ENCODE measurements around the gene CFB.
A peak's percentile ranks its signal among the peaks of the same experiment; 100 is the strongest.

Gene CFB

GRCh38 chr6:31948753-31949413 lies 3.0 kb downstream of the CFB start:
- DNase-seq (ENCODE audit: low spot score): no peak

GRCh38 chr6:31949926-31950548 lies 4.1 kb downstream of the CFB start:
- DNase-seq (ENCODE audit: low spot score): no peak

- DNase-seq (ENCODE audit: low spot score): no peak
These were observed 6.4 kb downstream of the CFB start for GRCh38 chr6:31952140-31952805.

GRCh38 chr6:31952890-31953289 lies 7.0 kb downstream of the CFB start:
- DNase-seq (ENCODE audit: low spot score): no peak

- DNase-seq (ENCODE audit: low spot score): no peak
These were observed 8.6 kb downstream of the CFB start for GRCh38 chr6:31954511-31954910.

- DNase-seq (ENCODE audit: low spot score): no peak
These were observed 10.9 kb downstream of the CFB start for GRCh38 chr6:31956796-31957195.

GRCh38 chr6:31958412-31958740 lies 12.5 kb downstream of the CFB start:
- no peak for DNase-seq (ENCODE audit: low spot score)

- DNase-seq (ENCODE audit: low spot score): peak; percentile 99
These were observed 13.1 kb downstream of the CFB start, which contains the start of the genes NELFE and SKIC2 for GRCh38 chr6:31958741-31959739. NELFE (minus strand) TSS chr6:31958971; CDS start chr6:31958446, 525 bp downstream. SKIC2 (plus strand) TSS chr6:31959175; CDS start chr6:31959193, 18 bp downstream.

- no peak for DNase-seq (ENCODE audit: low spot score)
These were observed 15.7 kb downstream of the CFB start for GRCh38 chr6:31961616-31962015.

- DNase-seq (ENCODE audit: low spot score): no peak
These were observed 18.0 kb downstream of the CFB start for GRCh38 chr6:31963921-31964320.

GRCh38 chr6:31965700-31966099 lies 19.8 kb downstream of the CFB start:
- DNase-seq (ENCODE audit: low spot score): no peak

- DNase-seq (ENCODE audit: low spot score): no peak
These were observed 20.6 kb downstream of the CFB start for GRCh38 chr6:31966506-31966905.

GRCh38 chr6:31966997-31967925 lies 21.4 kb downstream of the CFB start:
- DNase-seq (ENCODE audit: low spot score): no peak

- no peak for DNase-seq (ENCODE audit: low spot score)
These were observed 22.0 kb downstream of the CFB start for GRCh38 chr6:31967926-31968320.

- DNase-seq (ENCODE audit: low spot score): no peak
These were observed 22.4 kb downstream of the CFB start for GRCh38 chr6:31968326-31968725.

GRCh38 chr6:31968791-31969711 lies 23.2 kb downstream of the CFB start:
- DNase-seq (ENCODE audit: low spot score): no peak

GRCh38 chr6:31969712-31970603 lies 24.1 kb downstream of the CFB start:
- no peak for DNase-seq (ENCODE audit: low spot score)

GRCh38 chr6:31970604-31971271 lies 24.8 kb downstream of the CFB start:
- no peak for DNase-seq (ENCODE audit: low spot score)
